Measurements from ENCODE around the gene PCSK7. TPM values are rescaled to one million over a fixed set of nuclear protein-coding genes. Genes with fewer than 3 reads are reported as not detected.

Gene PCSK7
- total and polyA plus RNA-seq, 2 experiments from 2014 or later, result 25.9 to 33.0 TPM

- 96% methylated on average over 5 of the region's 5 CpGs for WGBS (ENCODE audit: low lambda C conversion rate, missing lambda C conversion rate)
- no peaks in the 10 kb centered on the region for H3K4me1 ChIP-seq (ENCODE audit: insufficient read depth)
- no peaks in the 10 kb centered on the region for H3K36me3 ChIP-seq (replicated peaks; ENCODE audit: insufficient read depth, low read depth)
These were observed 77.4 kb downstream of the PCSK7 start for GRCh38 chr11:117154468-117154867.

More at GRCh38 chr11:117154468-117154867, 77.4 kb downstream of the PCSK7 start:
- no peak overlapping the region for H3K4me2 ChIP-seq
- no peak overlapping the region for H3K27ac ChIP-seq
- peaks cover 98% of the 10 kb centered on the region for H3K79me2 ChIP-seq
- H4K20me1 ChIP-seq (ENCODE audit: insufficient read depth, poor library complexity, severe bottlenecking), result peaks cover 90% of the 10 kb centered on the region
- H3K9me2 ChIP-seq (replicated peaks; ENCODE audit: insufficient read depth), result no peaks in the 10 kb centered on the region
- H3K4me3 ChIP-seq, result no peak overlapping the region
- no peak overlapping the region for H2AFZ ChIP-seq
- no peaks in the 10 kb centered on the region for H3K27me3 ChIP-seq
- TF ChIP-seq EZH2phosphoT487 (IDR thresholded peaks at IDR 0.05; ENCODE audit: low read depth, severe bottlenecking, unreplicated experiment), result no peak
- TF ChIP-seq EZH2 (IDR thresholded peaks at IDR 0.05; ENCODE audit: borderline replicate concordance), result no peak
- no peak for TF ChIP-seq CTCF (IDR thresholded peaks at IDR 0.05; ENCODE audit: poor library complexity)
- H3K9me3 ChIP-seq (ENCODE audit: low read depth), result no peaks in the 10 kb centered on the region
- DNase-seq (ENCODE audit: low spot score), result no peak

Small RNA genes lying within 50 kb of the gene (small RNA-seq; reads per million reads assigned to genes)
- gene RF00564, result not detected

Other genes with a start within 250 kb of the PCSK7 start
- gene SIK3, start 133.6 kb downstream of the PCSK7 start, total RNA-seq, result 17.7 and 19.1 TPM in 2 replicates
- 15.8 and 16.7 TPM in 2 replicates for gene SIK3, start 133.6 kb downstream of the PCSK7 start, polyA plus RNA-seq
- 93.3 and 103 TPM in 2 replicates for gene PAFAH1B2, start 87.8 kb downstream of the PCSK7 start, total RNA-seq
- 30.8 and 31.0 TPM in 2 replicates for gene PAFAH1B2, start 87.8 kb downstream of the PCSK7 start, polyA plus RNA-seq
- gene SIDT2, start 53.3 kb downstream of the PCSK7 start, total RNA-seq, result 27.1 and 32.0 TPM in 2 replicates
- 16.7 and 19.9 TPM in 2 replicates for gene SIDT2, start 53.3 kb downstream of the PCSK7 start, polyA plus RNA-seq
- gene TAGLN, start 32.7 kb downstream of the PCSK7 start, total RNA-seq, result 126 and 150 TPM in 2 replicates
- gene TAGLN, start 32.7 kb downstream of the PCSK7 start, polyA plus RNA-seq, result 94.0 and 113 TPM in 2 replicates
- gene RNF214, start 598 bp upstream of the PCSK7 start, total RNA-seq, result 11.1 and 12.5 TPM in 2 replicates
- 26.2 and 27.0 TPM in 2 replicates for gene RNF214, start 598 bp upstream of the PCSK7 start, polyA plus RNA-seq
- gene BACE1-AS, start 59.3 kb upstream of the PCSK7 start, total RNA-seq, result 3.6 and 3.9 TPM in 2 replicates
- 2.1 and 3.9 TPM in 2 replicates for gene BACE1-AS, start 59.3 kb upstream of the PCSK7 start, polyA plus RNA-seq
- gene BACE1, start 84.2 kb upstream of the PCSK7 start, total RNA-seq, result 17.9 and 22.6 TPM in 2 replicates
- 12.7 and 17.5 TPM in 2 replicates for gene BACE1, start 84.2 kb upstream of the PCSK7 start, polyA plus RNA-seq
- gene CEP164, start 95.8 kb upstream of the PCSK7 start, total RNA-seq, result 7.1 and 18.3 TPM in 2 replicates
- 19.9 and 31.9 TPM in 2 replicates for gene CEP164, start 95.8 kb upstream of the PCSK7 start, polyA plus RNA-seq

Measured in hepatocyte (in vitro differentiated cells).